ENCODE results near the gene PLA2G15.

GRCh38 chr16:68290450-68290849 lies 45.3 kb downstream of the PLA2G15 start:
- no peak for TF ChIP-seq PHF20 (CRISPR knock-in tag; IDR thresholded peaks at IDR 0.05)
- TF ChIP-seq SMC3 (IDR thresholded peaks at IDR 0.05; ENCODE audit: low read length): no peak
- TF ChIP-seq CHD2 (IDR thresholded peaks at IDR 0.05; ENCODE audit: low read depth, low read length): no peak
- TF ChIP-seq ATM (IDR thresholded peaks at IDR 0.05; ENCODE audit: borderline replicate concordance): no peak

Data from HepG2 (cell line).